HepG2 (cell line): ENCODE results near the gene PSMA7. TPM values are rescaled to one million over a fixed set of nuclear protein-coding genes. Genes with fewer than 3 reads are reported as not detected.

ENCODE experiments used
- CHCHD3 ChIP-seq: sonication (generic); formaldehyde crosslinking; IDR thresholded peaks from 2 replicates; pipeline ENCODE4 v1.8.0; 2022; ENCODE audit warnings: mild to moderate bottlenecking, missing genetic modification reagents, moderate library complexity
- IKZF5 ChIP-seq: IDR thresholded peaks from 2 replicates; pipeline ENCODE4 v1.6.1; 2018; ENCODE audit warnings: missing genetic modification reagents, mild to moderate bottlenecking, missing compliant biosample characterization
- KLF9 ChIP-seq: IDR thresholded peaks from 2 replicates; pipeline ENCODE4 v1.6.1; 2016; ENCODE audit warnings: low read depth
- NBN ChIP-seq: fragments of 450-650 bp; conservative IDR thresholded peaks from 2 replicates; pipeline ENCODE4 v1.6.1; 2017
- NFRKB ChIP-seq: fragments of 450-650 bp; IDR thresholded peaks from 2 replicates; pipeline ENCODE4 v1.6.1; 2017
- PHF5A ChIP-seq: IDR thresholded peaks from one replicate; pipeline ENCODE4 v1.6.1; 2018; ENCODE audit warnings: low read depth, missing genetic modification reagents; ENCODE audit not compliant: unreplicated experiment
- RARG ChIP-seq: sonication (generic); formaldehyde crosslinking; IDR thresholded peaks from 2 replicates; pipeline ENCODE4 v1.4.0; 2020; ENCODE audit warnings: low read depth, mild to moderate bottlenecking, missing genetic modification reagents
- RFX5 ChIP-seq: IDR thresholded peaks from 2 replicates; pipeline ENCODE4 v1.6.1; 2011; ENCODE audit warnings: low read depth, low read length, improper control_type of control experiment
- SIN3B ChIP-seq: fragments of 150-350 bp; IDR thresholded peaks from 2 replicates; pipeline ENCODE4 v1.6.1; 2014; ENCODE audit warnings: low read length
- THRA ChIP-seq: sonication (generic); formaldehyde crosslinking; IDR thresholded peaks from 2 replicates; pipeline ENCODE4 v1.4.0; 2020; ENCODE audit warnings: missing genetic modification reagents, borderline replicate concordance
- TRAFD1 ChIP-seq: sonication (generic); formaldehyde crosslinking; IDR thresholded peaks from 2 replicates; pipeline ENCODE4 v1.5.1; 2020; ENCODE audit warnings: missing genetic modification reagents, mild to moderate bottlenecking, borderline replicate concordance
- ZBTB46 ChIP-seq: sonication (generic); formaldehyde crosslinking; IDR thresholded peaks from 2 replicates; pipeline ENCODE4 v1.4.0; 2020; ENCODE audit warnings: mild to moderate bottlenecking, missing genetic modification reagents, borderline replicate concordance
- ZBTB7A ChIP-seq: sonication (generic); formaldehyde crosslinking; IDR thresholded peaks from 2 replicates; pipeline ENCODE4 v1.8.0; 2022; ENCODE audit warnings: mild to moderate bottlenecking, missing genetic modification reagents
- ZNF3 ChIP-seq: IDR thresholded peaks from 2 replicates; pipeline ENCODE4 v1.7.0; 2017; ENCODE audit warnings: inconsistent platforms
- ZNF33A ChIP-seq: sonication (generic); formaldehyde crosslinking; IDR thresholded peaks from 2 replicates; pipeline ENCODE4 v1.5.1; 2020; ENCODE audit warnings: missing genetic modification reagents, mild to moderate bottlenecking, moderate library complexity, borderline replicate concordance
- ZNF354B ChIP-seq: sonication (generic); formaldehyde crosslinking; IDR thresholded peaks from 2 replicates; pipeline ENCODE4 v1.8.0; 2022; ENCODE audit warnings: mild to moderate bottlenecking, missing genetic modification reagents
- ZNF770 ChIP-seq: sonication (generic); formaldehyde crosslinking; IDR thresholded peaks from 2 replicates; pipeline ENCODE4 v1.5.0; 2020; ENCODE audit warnings: mild to moderate bottlenecking, missing genetic modification reagents
- ZSCAN21 ChIP-seq: sonication (generic); formaldehyde crosslinking; IDR thresholded peaks from 2 replicates; pipeline ENCODE4 v1.8.0; 2022; ENCODE audit warnings: mild to moderate bottlenecking, missing genetic modification reagents, moderate library complexity, borderline replicate concordance
- ZSCAN5A ChIP-seq: sonication (generic); formaldehyde crosslinking; IDR thresholded peaks from 2 replicates; pipeline ENCODE4 v1.8.0; 2022; ENCODE audit warnings: mild to moderate bottlenecking, missing genetic modification reagents, borderline replicate concordance
- polyA plus RNA-seq, 8 experiments: library from polyadenylated mRNA; depleted of rRNA in 3 of 8; stranded (reverse) in 7 of 8; unstranded in 1 of 8; fragments of >200 nt; fragmentation: Illumina TruSeq in 4 of 8; extraction: Trizol in 4 of 8; gene quantifications; 2 replicates each; pipeline versions ENCODE4 v1.2.1 to v1.2.3, GENCODE V29; 2011 to 2016; ENCODE audit warnings: low read depth in 4 of 8, missing spikeins in 1 of 8, mixed read lengths in 1 of 8; ENCODE audit not compliant: insufficient read depth in 1 of 8
- total RNA-seq, 5 experiments: library from RNA; depleted of rRNA; stranded (reverse); fragments of >200 nt; fragmentation: Illumina TruSeq; extraction: Trizol; gene quantifications; 2 replicates each; pipeline ENCODE4 v1.2.3, GENCODE V29; 2016; ENCODE audit warnings: low read depth in 1 of 5

The PSMA7 gene
- total and polyA plus RNA-seq, 2 of the 13 experiments (the other 11 are each of a cell fraction or from before 2014, with no cell fraction given) = 531 to 631 TPM

GRCh38 chr20:62143957-62144825, 997 bp upstream of the PSMA7 start (continued):
- peak; percentile 9; the same call in 1 of the 2 replicates for TF ChIP-seq ZNF770 (CRISPR knock-in tag)
- no peak for TF ChIP-seq TRAFD1 (CRISPR knock-in tag)
- no peak for TF ChIP-seq RFX5
- TF ChIP-seq CHCHD3 (CRISPR knock-in tag) = peak; percentile 82; the same call in 1 of the 2 replicates
- no peak; the same call in 1 of the 2 replicates for TF ChIP-seq THRA (CRISPR knock-in tag)
- TF ChIP-seq NFRKB = no peak
- no peak for TF ChIP-seq IKZF5 (CRISPR knock-in tag)
- no peak for TF ChIP-seq PHF5A (CRISPR knock-in tag)
- no peak for TF ChIP-seq ZNF3 (CRISPR knock-in tag)
- 0 out of 2 replicates have a peak, but pooled peaks have one; percentile 63 for TF ChIP-seq ZSCAN21 (CRISPR knock-in tag)
- TF ChIP-seq NBN = no peak
- peak; percentile 21; the same call in 1 of the 2 replicates for TF ChIP-seq ZNF354B (CRISPR knock-in tag)
- no peak for TF ChIP-seq ZBTB46 (CRISPR knock-in tag)
- TF ChIP-seq ZSCAN5A (CRISPR knock-in tag) = 0 out of 2 replicates have a peak, but pooled peaks have one; percentile 24
- TF ChIP-seq ZNF33A (CRISPR knock-in tag) = no peak
- no peak for TF ChIP-seq KLF9 (CRISPR knock-in tag)
- 0 out of 2 replicates have a peak, but pooled peaks have one; percentile 15 for TF ChIP-seq ZBTB7A (CRISPR knock-in tag)
- no peak for TF ChIP-seq RARG
- no peak for TF ChIP-seq SIN3B
